ENCODE results near the gene KPRP. TPM values are rescaled to one million over a fixed set of nuclear protein-coding genes. Genes with fewer than 3 reads are reported as not detected.

Gene KPRP
- polyA plus RNA-seq, 1 donor (not counting 4 experiments of a cell fraction or from before 2014, with no cell fraction given) = 0.90 TPM

GRCh38 chr1:152811050-152811449, 53.2 kb downstream of the KPRP start:
- H3K36me3 ChIP-seq (ENCODE audit: control insufficient read depth in 2 of 2, extremely low read depth in 1 of 2, insufficient read depth in 2 of 2, low read length in 2 of 2) = no peaks in the 10 kb centered on the region
- peak overlapping the region; percentile 24 for H2AFZ ChIP-seq (ENCODE audit: control insufficient read depth, low read length)
- no peak overlapping the region for H3K27ac ChIP-seq (ENCODE audit: control insufficient read depth, insufficient read depth, low read length)
- H4K20me1 ChIP-seq (ENCODE audit: control insufficient read depth, extremely low read depth, insufficient read depth, low read length) = no peaks in the 10 kb centered on the region
- no peaks in the 10 kb centered on the region for H3K9me1 ChIP-seq (ENCODE audit: control insufficient read depth, extremely low read depth, insufficient read depth, low read length)
- H3K4me1 ChIP-seq (ENCODE audit: control insufficient read depth, extremely low read depth, insufficient read depth, low read length) = peaks cover 20% of the 10 kb centered on the region
- dilution Hi-C loops (cut with MboI; ENCODE audit: extremely low pct_ligation_motif_present, low sequenced_read_pairs) = no loop called here
- no peaks in the 10 kb centered on the region for H3K27me3 ChIP-seq (ENCODE audit: control insufficient read depth, extremely low read depth, insufficient read depth, low read length)
- no peaks in the 10 kb centered on the region for H3K9me3 ChIP-seq (ENCODE audit: control insufficient read depth, low read depth, low read length)
- DNase-seq (ENCODE audit: low read depth, low spot score) (no peak), FAIRE-seq (peak; percentile 93)
- no peaks in the 10 kb centered on the region for H3K79me2 ChIP-seq (ENCODE audit: control insufficient read depth, insufficient read depth, low read length)
- H3K4me2 ChIP-seq (ENCODE audit: control insufficient read depth, extremely low read depth, insufficient read depth, low read depth, low read length) = peak overlapping the region; percentile 25
- H3K9ac ChIP-seq (ENCODE audit: control insufficient read depth, extremely low read depth, insufficient read depth, low read length) = no peak overlapping the region
- H3K4me3 ChIP-seq (ENCODE audit: control insufficient read depth in 2 of 3, extremely low read depth in 1 of 3, insufficient read depth in 2 of 3, low read depth in 1 of 3, low read length in 3 of 3) = no peak overlapping the region
- TF ChIP-seq CTCF (optimal IDR thresholded peaks at IDR 0.05 in 1 of 3, IDR thresholded peaks at IDR 0.05 in 1 of 3, conservative IDR thresholded peaks at IDR 0.05 in 1 of 3; ENCODE audit: extremely low read depth in 1 of 3, insufficient read depth in 2 of 3, low read length in 3 of 3) = no peak
- TF ChIP-seq EZH2 (IDR thresholded peaks at IDR 0.05; ENCODE audit: low read length) = no peak

Other genes with a start within 250 kb of the KPRP start
- not detected in 3 replicates for gene LCE5A, start 247.2 kb upstream of the KPRP start, polyA plus RNA-seq
- 6.4 to 11.4 TPM (median 9.0 TPM) in 3 replicates for gene CRCT1, start 243.5 kb upstream of the KPRP start, polyA plus RNA-seq
- gene LCE3E, start 191.2 kb upstream of the KPRP start, polyA plus RNA-seq = 0.48 to 2.8 TPM (median 2.2 TPM) in 3 replicates
- 1.2 to 9.1 TPM (median 4.4 TPM) in 3 replicates for gene LCE3D, start 177.5 kb upstream of the KPRP start, polyA plus RNA-seq
- gene LCE3C, start 157.8 kb upstream of the KPRP start, polyA plus RNA-seq = 0.20 to 0.34 TPM in 2 of 3 replicates, not detected in the other
- gene LCE3B, start 144.2 kb upstream of the KPRP start, polyA plus RNA-seq = not detected in 3 replicates
- not detected in 3 replicates for gene LCE3A, start 134.9 kb upstream of the KPRP start, polyA plus RNA-seq
- gene LCE2D, start 94.6 kb upstream of the KPRP start, polyA plus RNA-seq = not detected in 3 replicates
- 0.41 to 0.48 TPM in 2 of 3 replicates, not detected in the other for gene LCE2C, start 82.7 kb upstream of the KPRP start, polyA plus RNA-seq
- gene LCE2B, start 71.9 kb upstream of the KPRP start, polyA plus RNA-seq = 0.14 to 0.83 TPM (median 0.49 TPM) in 3 replicates
- gene LCE2A, start 59.7 kb upstream of the KPRP start, polyA plus RNA-seq = 0.12 to 0.16 TPM in 2 of 3 replicates, not detected in the other
- gene LCE4A, start 49.9 kb upstream of the KPRP start, polyA plus RNA-seq = not detected in 3 replicates
- gene LCE1F, start 17.1 kb downstream of the KPRP start, polyA plus RNA-seq = not detected in 3 replicates
- 0.59 to 1.0 TPM (median 0.86 TPM) in 3 replicates for gene LCE1E, start 28.2 kb downstream of the KPRP start, polyA plus RNA-seq
- gene LCE1D, start 38.7 kb downstream of the KPRP start, polyA plus RNA-seq = 0.33 TPM in 1 of 3 replicates, not detected in the others
- gene LCE1C, start 48.6 kb downstream of the KPRP start, polyA plus RNA-seq = 1.8 TPM in 3 replicates
- gene LCE1B, start 53.9 kb downstream of the KPRP start, polyA plus RNA-seq = 0.34 to 0.57 TPM (median 0.48 TPM) in 3 replicates
- 0.43 TPM in 1 of 3 replicates, not detected in the others for gene LCE1A, start 69.4 kb downstream of the KPRP start, polyA plus RNA-seq
- 0.32 to 1.2 TPM (median 0.60 TPM) in 3 replicates for gene LCE6A, start 84.8 kb downstream of the KPRP start, polyA plus RNA-seq
- gene LCE7A, start 102.0 kb downstream of the KPRP start, polyA plus RNA-seq = not detected in 3 replicates
- gene SMCP, start 120.3 kb downstream of the KPRP start, polyA plus RNA-seq = 0.08 to 0.53 TPM in 2 of 3 replicates, not detected in the other
- 61.1 to 231 TPM (median 89.2 TPM) in 3 replicates for gene IVL, start 150.5 kb downstream of the KPRP start, polyA plus RNA-seq
- gene SPRR5, start 189.2 kb downstream of the KPRP start, polyA plus RNA-seq = 0.12 to 0.35 TPM (median 0.30 TPM) in 3 replicates
- 1.7 to 4.8 TPM (median 1.9 TPM) in 3 replicates for gene SPRR4, start 212.6 kb downstream of the KPRP start, polyA plus RNA-seq
- 5.5 to 35.0 TPM (median 18.0 TPM) in 3 replicates for gene SPRR1A, start 226.1 kb downstream of the KPRP start, polyA plus RNA-seq
- 2.9 to 8.3 TPM (median 5.4 TPM) in 3 replicates for gene SPRR3, start 243.7 kb downstream of the KPRP start, polyA plus RNA-seq

Data from keratinocyte (primary cell).